ENCODE results near the gene UBE2C.

The UBE2C gene

GRCh38 chr20:45833030-45833882 is 20.8 kb downstream of the UBE2C start, which contains the start of gene SNX21:
Gene SNX21 (plus strand): TSS chr20:45833799. CDS start chr20:45833920, 121 bp downstream.
- DNase-seq (ENCODE audit: low read depth in 2 of 2): peak in 1 of 2 donors; percentile 18

DNA sequence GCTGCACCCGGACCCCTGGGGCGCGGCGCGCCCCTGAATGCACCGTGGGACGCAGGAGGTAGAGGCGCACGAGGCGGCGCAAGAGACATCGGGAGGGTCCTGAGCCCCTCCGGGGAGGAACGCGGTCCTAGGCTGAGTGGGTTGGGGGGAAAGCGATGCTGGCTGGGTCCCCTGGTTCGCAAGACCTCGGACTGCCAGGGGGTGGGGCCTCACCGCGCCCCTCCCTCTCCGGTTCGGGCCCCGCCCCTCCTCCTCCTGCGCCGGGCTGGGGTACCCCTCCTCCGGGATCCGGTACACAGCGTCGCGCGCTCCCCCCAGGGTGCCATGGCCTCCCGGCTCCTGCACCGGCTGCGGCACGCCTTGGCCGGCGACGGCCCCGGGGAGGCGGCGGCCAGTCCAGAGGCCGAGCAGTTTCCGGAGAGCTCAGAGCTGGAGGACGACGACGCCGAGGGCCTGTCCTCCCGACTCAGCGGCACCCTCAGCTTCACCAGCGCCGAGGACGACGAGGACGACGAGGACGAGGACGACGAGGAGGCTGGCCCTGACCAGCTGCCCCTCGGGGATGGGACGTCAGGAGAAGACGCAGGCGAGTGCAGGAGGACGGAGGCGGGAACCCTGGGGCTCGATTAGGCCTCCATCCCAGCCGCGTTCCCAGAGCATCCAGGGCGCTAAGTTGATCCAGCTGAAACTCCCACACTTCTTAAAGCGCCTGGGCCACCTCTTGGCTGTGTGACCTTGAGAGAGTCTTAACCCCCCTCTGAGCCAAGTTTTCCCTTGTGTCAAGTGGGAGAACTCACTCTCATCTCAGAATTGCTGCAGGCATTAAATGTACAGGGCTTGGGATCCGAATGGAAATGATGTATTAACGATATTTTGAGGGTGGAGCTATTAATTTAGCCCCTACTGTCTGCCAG is 21.7 kb downstream of the UBE2C start:
- peak in 1 of 2 donors; percentile 20 for DNase-seq (ENCODE audit: low read depth in 2 of 2)

GRCh38 chr20:45834797-45835161 is 22.3 kb downstream of the UBE2C start:
- no peak for DNase-seq (ENCODE audit: low read depth in 2 of 2)

DNA sequence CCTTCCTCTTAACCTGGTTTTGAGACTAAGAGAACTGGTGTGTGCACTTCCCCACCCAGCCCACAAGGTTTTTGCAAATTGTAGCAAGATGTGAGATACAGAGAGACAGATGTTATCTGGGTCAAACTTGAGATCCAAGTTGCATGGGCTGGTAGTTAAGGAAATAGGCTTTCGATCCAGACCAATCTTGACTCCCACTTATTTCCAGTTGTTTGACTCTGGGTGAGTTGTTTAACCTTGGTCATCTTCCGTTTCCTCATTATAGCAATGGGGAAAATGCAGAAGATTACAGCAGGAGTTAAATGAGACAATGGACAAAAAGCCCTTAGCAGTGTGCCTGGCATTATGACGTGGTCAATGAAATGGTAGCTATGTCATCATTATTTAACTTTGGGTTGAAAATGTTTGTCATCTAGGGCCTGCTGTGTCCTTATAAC is 22.9 kb downstream of the UBE2C start:
- DNase-seq (ENCODE audit: low read depth in 2 of 2): no peak

DNA sequence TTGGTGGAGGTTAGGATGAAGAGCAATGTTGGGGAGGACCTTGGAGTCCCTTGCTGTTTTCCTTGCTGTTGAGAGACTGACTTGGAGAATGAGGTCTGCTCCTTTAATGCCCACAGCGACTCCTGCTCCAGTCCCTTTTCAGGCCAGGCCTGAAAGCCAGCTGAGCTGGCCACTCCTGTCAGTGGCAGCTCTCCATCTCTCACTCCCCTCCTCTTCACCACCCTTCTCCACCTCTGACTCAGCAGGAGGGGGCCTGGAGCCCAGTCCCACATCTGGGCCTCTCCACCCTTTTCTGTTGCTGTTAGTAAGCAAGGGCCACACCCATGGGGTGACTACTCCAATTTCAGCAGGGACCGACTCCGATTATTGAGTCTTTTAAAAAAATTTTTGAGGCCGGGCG is 23.4 kb downstream of the UBE2C start:
- no peak for DNase-seq (ENCODE audit: low read depth in 2 of 2)

DNA sequence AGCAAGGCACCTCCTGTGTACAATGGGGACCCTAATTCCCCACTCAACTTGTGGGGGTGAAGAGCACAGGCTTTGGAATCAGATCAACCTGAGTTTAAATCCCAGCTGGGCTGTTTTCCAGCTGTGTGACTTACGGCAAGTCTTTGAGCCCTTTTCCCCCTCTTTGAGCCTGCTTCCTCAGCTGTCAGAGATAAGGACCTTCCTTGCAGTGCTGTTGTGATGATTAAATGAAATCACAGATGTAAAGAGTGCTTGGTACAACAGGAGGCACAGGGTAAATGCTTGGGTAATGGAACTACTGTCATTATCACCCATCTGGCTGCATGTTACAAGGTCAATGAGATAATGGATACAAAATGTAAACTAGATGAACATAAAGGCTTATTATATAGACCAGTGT is 24.4 kb downstream of the UBE2C start:
- no peak for DNase-seq (ENCODE audit: low read depth in 2 of 2)

- DNase-seq (ENCODE audit: low read depth in 2 of 2): no peak
Observed at GRCh38 chr20:45840700-45841198, 28.3 kb downstream of the UBE2C start.

DNA sequence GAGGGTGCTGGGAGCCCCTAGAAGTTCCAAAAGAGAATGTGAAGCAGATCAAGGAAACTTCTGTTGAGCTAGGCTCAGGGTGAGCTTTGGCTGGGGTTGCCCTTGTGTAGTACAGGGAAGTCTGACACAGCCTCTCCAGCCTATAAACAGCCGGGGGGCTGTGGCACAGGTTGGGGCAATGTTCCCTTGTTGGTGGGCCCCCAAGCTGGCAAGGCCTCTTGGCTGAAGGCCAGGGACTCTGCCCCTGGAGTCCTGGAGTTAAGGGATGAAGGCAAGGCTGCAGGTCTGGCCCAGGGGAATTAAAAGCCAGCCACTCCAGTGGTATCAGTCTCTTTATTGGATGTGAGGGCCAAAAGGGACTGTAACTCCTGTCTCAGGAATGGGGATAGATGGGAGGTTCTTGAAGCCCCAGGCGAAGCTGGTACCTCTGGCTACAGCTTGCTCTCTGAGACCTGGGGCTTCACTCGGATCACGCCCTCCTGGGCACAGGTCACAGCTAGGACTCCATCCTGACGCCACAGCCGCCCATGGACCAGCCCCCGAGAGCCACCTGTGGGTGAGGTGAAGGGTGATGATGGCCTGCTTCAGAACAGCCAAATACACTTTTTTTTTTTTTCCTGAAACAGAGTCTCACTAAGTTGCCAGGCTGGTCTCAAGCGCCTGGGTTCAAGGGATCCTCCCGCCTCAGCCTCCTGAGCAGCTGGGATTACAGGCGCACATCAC is 29.1 kb downstream of the UBE2C start:
- DNase-seq (ENCODE audit: low read depth in 2 of 2): no peak

DNA sequence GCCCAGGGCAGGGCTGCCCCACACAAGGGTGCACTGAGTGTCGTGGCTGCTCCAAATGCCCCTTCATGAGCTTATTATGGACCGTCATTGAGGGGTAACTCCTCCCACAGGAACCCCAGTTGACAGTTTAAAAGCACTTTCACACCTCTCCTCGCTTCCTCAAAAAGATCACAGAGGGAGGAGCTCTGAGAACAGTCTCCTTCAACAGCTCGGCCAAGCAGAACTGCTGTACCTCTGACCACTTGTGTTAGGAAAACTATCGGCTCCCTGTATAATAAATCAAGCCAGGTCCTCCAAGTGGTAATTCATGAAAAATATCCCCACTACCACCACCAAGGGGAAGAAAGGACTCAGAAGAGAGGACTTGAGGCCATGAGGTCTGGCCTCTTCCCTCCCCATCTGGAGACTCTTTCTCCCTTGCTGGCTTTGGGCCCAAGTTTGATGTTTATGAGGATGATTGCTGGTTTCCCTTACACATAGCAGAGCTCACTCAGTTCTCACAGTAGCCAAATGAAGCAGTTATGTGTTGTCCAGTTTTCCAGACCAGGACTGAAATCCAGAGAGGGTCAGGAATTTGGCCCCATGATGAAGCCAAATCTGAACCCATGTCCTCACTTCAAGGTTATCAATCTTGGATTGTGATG is 29.8 kb downstream of the UBE2C start:
- no peak for DNase-seq (ENCODE audit: low read depth in 2 of 2)

GRCh38 chr20:45843506-45843905 is 31.1 kb downstream of the UBE2C start:
- DNase-seq (ENCODE audit: low read depth in 2 of 2): no peak

GRCh38 chr20:45845452-45845851 is 33.0 kb downstream of the UBE2C start:
- no peak for DNase-seq (ENCODE audit: low read depth in 2 of 2)

GRCh38 chr20:45848421-45848820 is 36.0 kb downstream of the UBE2C start:
- no peak for DNase-seq (ENCODE audit: low read depth in 2 of 2)

DNA sequence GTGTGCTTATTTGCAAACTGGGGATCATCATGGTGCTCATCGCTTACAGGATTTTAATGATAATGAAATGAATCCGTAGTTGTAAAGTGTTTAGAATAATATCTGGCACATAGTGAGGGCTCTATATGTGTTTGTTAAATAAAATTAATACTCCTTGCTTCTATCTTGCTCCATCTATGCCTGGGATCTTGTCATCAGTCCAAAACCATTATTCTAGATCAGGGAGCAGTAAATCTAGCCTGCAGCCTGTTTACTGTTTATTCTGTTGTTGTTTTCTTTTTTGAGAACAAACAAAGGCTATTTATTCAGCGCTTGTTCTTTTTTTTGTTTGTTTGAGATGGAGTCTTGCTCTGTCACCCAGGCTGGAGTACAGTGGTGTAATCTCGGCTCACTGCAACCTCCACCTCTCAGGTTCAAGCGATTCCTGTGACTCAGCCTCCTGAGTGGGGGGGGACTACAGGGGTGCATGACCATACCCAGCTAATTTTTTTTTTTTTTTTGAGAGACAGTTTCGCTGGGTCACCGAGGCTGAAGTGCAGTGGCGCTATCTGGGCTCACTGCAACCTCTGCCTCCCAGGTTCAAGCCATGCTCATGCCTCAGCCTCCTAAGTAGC is 36.6 kb downstream of the UBE2C start:
- DNase-seq (ENCODE audit: low read depth in 2 of 2): no peak

GRCh38 chr20:45850238-45850637 is 37.8 kb downstream of the UBE2C start:
- DNase-seq (ENCODE audit: low read depth in 2 of 2): no peak

- DNase-seq (ENCODE audit: low read depth in 2 of 2): no peak
Observed at GRCh38 chr20:45850926-45851325, 38.5 kb downstream of the UBE2C start.

DNA sequence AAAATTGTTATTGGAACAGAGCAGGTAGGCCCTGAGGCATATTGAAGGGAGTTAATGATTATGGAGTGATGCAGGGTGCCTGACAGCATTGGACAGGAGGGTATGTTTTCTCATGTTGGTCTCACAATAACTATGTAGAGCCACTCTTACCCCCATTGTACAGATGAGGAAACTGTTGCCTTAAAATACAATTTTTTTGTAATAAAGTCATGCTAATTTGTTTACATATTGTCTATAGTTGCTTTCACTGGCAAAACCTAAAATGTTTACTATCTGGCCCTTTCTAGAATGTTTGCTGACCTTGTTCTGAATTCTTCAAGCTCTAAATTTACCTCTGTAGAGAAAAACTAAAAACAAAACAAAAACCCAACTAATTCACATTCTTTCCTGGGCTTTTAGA is 39.1 kb downstream of the UBE2C start:
- no peak for DNase-seq (ENCODE audit: low read depth in 2 of 2)

- DNase-seq (ENCODE audit: low read depth in 2 of 2): no peak
Observed at GRCh38 chr20:45852326-45852725, 39.9 kb downstream of the UBE2C start.

DNA sequence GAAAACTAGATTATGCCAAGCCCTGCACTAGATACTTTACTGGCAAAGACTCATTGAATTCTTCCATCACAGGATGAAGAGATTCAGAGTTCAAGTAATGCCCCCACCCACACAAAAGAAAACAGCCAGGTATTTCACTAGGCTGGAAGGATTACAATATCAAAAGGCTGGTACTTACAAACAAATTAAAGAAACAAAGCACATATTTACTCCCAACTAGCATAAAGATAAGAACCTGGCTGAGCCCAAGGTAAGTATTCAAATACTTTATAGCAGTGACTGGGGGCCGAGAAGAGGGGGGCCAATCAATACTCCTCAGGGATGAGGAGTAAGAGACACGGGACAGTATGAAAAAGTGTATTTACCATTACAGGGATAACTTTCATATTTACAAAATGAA is 41.0 kb downstream of the UBE2C start:
- no peak for DNase-seq (ENCODE audit: low read depth in 2 of 2)

DNA sequence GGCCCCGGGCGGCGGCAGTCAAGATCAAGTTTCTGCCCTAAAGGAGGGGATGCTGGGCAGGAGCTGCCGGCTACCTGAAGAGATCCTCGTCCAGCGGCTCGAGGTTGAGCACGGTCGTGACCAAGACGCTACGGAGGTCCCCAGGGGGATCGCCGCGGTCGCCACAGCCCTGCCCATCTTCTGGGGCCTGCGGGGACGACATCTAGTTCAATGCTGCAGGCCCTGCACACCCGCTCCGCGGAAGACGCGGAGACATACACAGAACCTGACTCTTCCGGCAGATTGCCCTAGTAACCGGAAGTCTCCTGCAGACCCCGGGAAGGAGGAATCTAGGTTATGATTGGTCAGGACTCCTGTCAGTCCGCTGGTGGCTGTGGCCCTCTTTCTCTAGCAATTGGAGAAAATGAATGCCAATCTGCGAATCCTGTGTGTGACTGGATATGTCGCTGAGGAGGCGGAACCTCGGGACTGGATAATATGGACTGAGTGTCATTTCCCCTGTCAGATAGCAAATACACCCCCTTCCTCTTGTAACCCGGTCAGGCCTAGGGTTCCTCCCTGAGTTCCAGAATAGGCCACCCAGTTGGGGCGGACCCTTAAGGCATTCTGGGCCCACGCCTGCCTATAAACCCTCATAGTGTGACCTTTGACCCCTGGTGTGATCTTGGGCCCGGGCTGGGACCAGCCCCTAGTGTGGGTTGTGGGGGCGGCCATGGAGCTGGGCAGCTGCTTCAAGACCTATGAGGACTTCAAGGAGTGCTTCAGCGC is 44.9 kb downstream of the UBE2C start, which contains the start of the genes ACOT8 and ZSWIM3:
ACOT8 (minus strand) TSS at position 279 of the 768 bp plus-strand sequence; CDS start at position 202, 77 bp downstream.
ZSWIM3 (plus strand) TSS at position 501 of the 768 bp plus-strand sequence; CDS start at position 713, 212 bp downstream.
- peak; percentile 83 to 94 for DNase-seq (ENCODE audit: low read depth in 2 of 2)

GRCh38 chr20:45857882-45858216 is 45.4 kb downstream of the UBE2C start:
- DNase-seq (ENCODE audit: low read depth in 2 of 2): peak in 1 of 2 donors; percentile 3
